ENCODE results near the gene FHL3. TPM values are rescaled to one million over a fixed set of nuclear protein-coding genes. Genes with fewer than 3 reads are reported as not detected.

Gene FHL3
- total and polyA plus RNA-seq, 2 of the 4 experiments (the other 2 are of a cell fraction), result 11.5 to 27.1 TPM

GRCh38 chr1:38052750-38053415 is 47.6 kb upstream of the FHL3 start:
- H3K4me2 ChIP-seq (ENCODE audit: low read depth, low read length), result no peak overlapping the region
- H3K4ac ChIP-seq (ENCODE audit: low read depth, low read length), result no peak overlapping the region
- CTCF ChIA-PET, result no interaction called here
- H3K27me3 ChIP-seq (ENCODE audit: control insufficient read depth, insufficient read depth, low read length), result peaks cover 49% of the 10 kb centered on the region
- no peaks in the 10 kb centered on the region for H3K9me3 ChIP-seq (ENCODE audit: control insufficient read depth, insufficient read depth, low read length)
- no peak overlapping the region for H2BK20ac ChIP-seq (ENCODE audit: low read depth, low read length)
- H3K9me1 ChIP-seq (ENCODE audit: insufficient read depth, low read length), result no peaks in the 10 kb centered on the region
- H2AFZ ChIP-seq (replicated peaks; ENCODE audit: low read length, poor library complexity), result no peak overlapping the region
- no peak overlapping the region for H3K9ac ChIP-seq (ENCODE audit: low read depth, low read length)
- H4K5ac ChIP-seq (ENCODE audit: low read depth, low read length), result no peak overlapping the region
- WGBS, 2 experiments (ENCODE audit: extremely low coverage in 2 of 2, insufficient read length in 1 of 2), result no CpG with 5 or more reads among the region's 3 CpGs
- ATAC-seq (ENCODE audit: low read depth) (no peak), DNase-seq (no peak)
- H3K36me3 ChIP-seq (ENCODE audit: control insufficient read depth, insufficient read depth, low read length), result no peaks in the 10 kb centered on the region
- no peak overlapping the region for H3K27ac ChIP-seq (ENCODE audit: insufficient read depth, low read length)
- POLR2A ChIA-PET (ENCODE audit: unreplicated experiment), result no interaction called here
- H2AK9ac ChIP-seq (replicated peaks; ENCODE audit: low read depth, low read length, poor library complexity), result no peak overlapping the region
- in situ Hi-C loops (cut with MboI; ENCODE audit: low sequenced_read_pairs), result no loop called here
- no TSS peak for BruUV-seq (replicated peaks)
- H2BK120ac ChIP-seq (ENCODE audit: low read depth, low read length), result no peak overlapping the region
- no peak overlapping the region for H3K56ac ChIP-seq (ENCODE audit: extremely low read depth, insufficient read depth, low read length)
- H3K4me3 ChIP-seq (ENCODE audit: insufficient read depth, low read depth, low read length), result no peak overlapping the region
- intact Hi-C loops (cut with micrococcal nuclease), result no loop called here
- no peak overlapping the region for H3K18ac ChIP-seq (ENCODE audit: low read depth, low read length)
- no peak overlapping the region for H2AK5ac ChIP-seq (ENCODE audit: low read depth, low read length)
- H3K79me1 ChIP-seq (ENCODE audit: low read depth in 1 of 2, low read length in 2 of 2), result no peaks in the 10 kb centered on the region
- no peak for TF ChIP-seq MAZ (IDR thresholded peaks at IDR 0.05; ENCODE audit: borderline replicate concordance, low read depth, low read length)
- dilution Hi-C loops (cut with HindIII; ENCODE audit: low sequenced_read_pairs, unreplicated experiment), result no loop called here
- no peak overlapping the region for H2BK5ac ChIP-seq (ENCODE audit: low read depth, low read length, poor library complexity, severe bottlenecking)
- H3K4me1 ChIP-seq (ENCODE audit: control insufficient read depth, insufficient read depth, low read length), result no peaks in the 10 kb centered on the region
- no peak overlapping the region for H4K8ac ChIP-seq (ENCODE audit: low read depth in 2 of 2, low read length in 2 of 2)
- no peak overlapping the region for H2BK15ac ChIP-seq (ENCODE audit: low read depth, low read length)
- H4K20me1 ChIP-seq (ENCODE audit: insufficient read depth, low read length), result no peaks in the 10 kb centered on the region
- no peak overlapping the region for H3K23ac ChIP-seq (ENCODE audit: low read depth, low read length)
- H4K91ac ChIP-seq (ENCODE audit: insufficient read depth, low read depth, low read length), result no peak overlapping the region
- H3K14ac ChIP-seq (replicated peaks; ENCODE audit: low read depth, low read length), result no peak overlapping the region

All from IMR-90 (cell line).